Stimulated activated effector memory CD8-positive, alpha-beta T cell treated with anti-CD3 and anti-CD28 coated beads, Interleukin-12 subunit alpha, Interleukin-12 subunit beta, amount 100 ng/mL, for 72 hours (primary cell): ENCODE results near the gene BOK.
A peak's percentile ranks its signal among the peaks of the same experiment; 100 is the strongest.

ENCODE experiments used
- ATAC-seq: fragments of 150-1000 bp; cut with Tn5 transposase; 2 replicates; pipeline ENCODE4 v1.10.0; 2021
- DNase-seq, 2 donors: peaks; one replicate each; pipeline ENCODE4 v3.0.0; 2021 to 2022; ENCODE audit warnings: low spot score in 2 of 2
- H3K27ac Mint-ChIP-seq: one replicate; pipeline ENCODE4 v1.8.0; 2022; ENCODE audit warnings: mild to moderate bottlenecking, mixed read lengths
- H3K36me3 Mint-ChIP-seq: one replicate; pipeline ENCODE4 v1.8.0; 2022; ENCODE audit warnings: mild to moderate bottlenecking, mixed read lengths
- H3K4me1 Mint-ChIP-seq: one replicate; pipeline ENCODE4 v1.8.0; 2022; ENCODE audit warnings: mixed read lengths
- H3K4me3 Mint-ChIP-seq: one replicate; pipeline ENCODE4 v1.8.0; 2022; ENCODE audit warnings: mild to moderate bottlenecking, mixed read lengths
- H3K9me3 Mint-ChIP-seq: one replicate; pipeline ENCODE4 v1.8.0; 2022; ENCODE audit warnings: mixed read lengths

Gene BOK

DNA sequence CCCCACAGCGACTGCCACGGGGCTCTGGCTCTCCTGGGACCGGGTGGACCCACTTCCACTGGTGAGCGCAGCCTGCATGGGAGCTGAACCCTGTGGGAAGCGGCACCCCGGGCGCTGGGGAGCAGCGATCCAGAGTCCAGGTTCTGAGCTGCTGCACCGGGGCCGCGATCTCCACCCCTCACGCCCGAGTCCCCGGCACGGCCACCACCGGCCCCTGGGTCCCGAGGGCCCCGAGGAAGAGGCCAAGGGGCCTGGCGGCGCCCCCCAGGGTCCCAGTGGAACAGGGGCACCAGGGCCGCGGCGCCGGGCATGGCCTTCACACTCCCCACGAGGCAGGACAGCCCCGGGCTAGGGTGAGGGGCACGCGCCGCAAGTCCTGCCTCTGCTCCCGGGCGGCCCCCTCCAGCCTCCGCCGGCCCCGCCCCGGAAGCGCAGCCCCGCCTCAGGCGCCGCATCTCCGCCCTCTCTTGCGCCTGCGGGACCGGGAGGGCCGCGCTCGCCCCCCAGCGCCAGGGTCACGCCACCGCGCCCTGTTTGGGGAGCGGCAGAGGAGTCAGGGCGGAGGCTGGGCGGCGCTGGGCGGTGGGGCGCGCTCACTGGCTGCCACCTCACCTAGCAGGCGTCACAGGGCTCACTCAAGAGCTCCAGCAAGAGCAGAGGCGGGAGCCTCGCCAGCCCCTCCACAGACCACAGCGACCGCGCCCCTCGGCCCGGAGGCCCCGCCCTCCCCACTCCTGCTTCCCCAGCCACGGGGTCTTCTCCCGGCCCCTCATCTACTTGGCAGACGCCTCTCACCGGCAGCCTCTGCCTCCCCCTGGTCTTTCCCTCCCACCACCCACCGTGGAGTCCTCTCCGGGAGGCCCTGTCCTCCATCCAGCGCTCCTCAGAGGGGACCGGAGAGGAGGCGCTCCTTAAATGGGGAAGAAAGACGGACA is 51.6 kb downstream of the BOK start:
- ATAC-seq (peak; percentile 99), DNase-seq (peak; percentile 89 to 93)
- Mint-ChIP-seq H3K36me3 (peaks cover 27% of the 10 kb centered on the region), H3K4me3 (peak overlapping the region; percentile 65), H3K9me3 (no peaks in the 10 kb centered on the region), H3K4me1 (peaks cover 25% of the 10 kb centered on the region), H3K27ac (peak overlapping the region; percentile 93)

DNA sequence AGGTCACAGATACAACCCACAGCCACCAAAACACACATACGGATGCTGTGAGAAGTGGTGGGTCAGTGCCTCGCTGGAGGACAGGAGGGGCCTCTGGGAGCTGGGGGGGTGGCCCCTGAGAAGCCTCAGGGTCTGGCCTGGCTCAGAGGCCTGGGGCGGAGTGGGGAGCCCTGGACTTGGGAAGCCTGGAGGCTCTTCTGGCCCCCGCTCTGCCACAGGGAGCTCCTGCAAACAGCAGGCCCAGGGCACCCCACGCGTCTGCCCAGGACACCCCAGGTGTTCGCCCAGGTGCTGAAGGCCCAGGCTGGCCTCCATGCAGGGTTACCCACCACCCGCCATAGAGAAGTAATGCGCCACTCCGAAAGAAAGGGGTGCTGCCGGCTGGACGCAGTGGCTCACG is 52.5 kb downstream of the BOK start:
- H3K4me3 Mint-ChIP-seq: peak overlapping the region; percentile 65
- no peaks in the 10 kb centered on the region for H3K9me3 Mint-ChIP-seq
- H3K4me1 Mint-ChIP-seq: peaks cover 31% of the 10 kb centered on the region
- DNase-seq (no peak), ATAC-seq (no peak)
- H3K36me3 Mint-ChIP-seq: peaks cover 20% of the 10 kb centered on the region
- H3K27ac Mint-ChIP-seq: peak overlapping the region; percentile 93

DNA sequence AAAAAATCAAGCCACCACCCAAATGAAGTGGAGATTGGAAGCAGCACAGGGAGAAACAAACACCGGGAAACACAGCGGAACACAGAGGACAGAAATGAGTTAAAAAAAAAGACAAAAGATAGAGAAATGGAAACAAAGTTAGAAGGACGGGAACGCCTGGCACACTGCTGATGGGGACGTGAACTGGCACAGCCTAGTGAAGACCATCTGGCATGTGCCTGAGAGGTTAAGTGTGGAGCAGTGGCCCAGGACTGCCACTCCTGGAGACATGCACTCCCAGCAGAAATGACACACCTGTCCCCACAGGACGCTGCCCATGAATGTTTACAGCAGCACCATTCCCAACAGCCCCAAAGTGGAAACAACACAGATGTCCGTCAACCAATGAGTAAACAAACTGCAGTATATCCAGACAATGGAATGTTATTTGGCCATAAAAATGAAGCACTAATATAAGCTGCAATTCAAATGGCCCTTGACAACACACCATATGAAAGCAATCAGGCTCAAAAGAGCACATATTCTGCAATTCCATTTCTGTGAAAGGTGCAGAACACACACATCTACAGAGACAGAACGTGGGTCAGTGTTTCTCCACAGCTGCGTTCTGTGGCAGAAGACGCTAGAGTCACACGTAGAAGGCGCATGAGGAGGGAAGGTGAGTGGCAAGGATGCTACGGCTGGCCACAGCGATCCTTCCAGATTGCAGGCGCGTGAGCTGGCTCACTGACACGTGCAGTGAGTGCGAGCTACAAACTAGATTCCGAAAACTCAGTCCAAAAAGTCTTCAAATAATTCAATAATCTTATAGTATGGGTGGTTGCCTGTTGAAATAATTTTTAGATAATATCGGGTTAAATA is 53.8 kb downstream of the BOK start:
- Mint-ChIP-seq H3K36me3 (peaks cover 13% of the 10 kb centered on the region), H3K4me3 (no peak overlapping the region), H3K4me1 (peaks cover 38% of the 10 kb centered on the region), H3K9me3 (no peaks in the 10 kb centered on the region), H3K27ac (peak overlapping the region; percentile 1)
- ATAC-seq (no peak), DNase-seq (no peak)

DNA sequence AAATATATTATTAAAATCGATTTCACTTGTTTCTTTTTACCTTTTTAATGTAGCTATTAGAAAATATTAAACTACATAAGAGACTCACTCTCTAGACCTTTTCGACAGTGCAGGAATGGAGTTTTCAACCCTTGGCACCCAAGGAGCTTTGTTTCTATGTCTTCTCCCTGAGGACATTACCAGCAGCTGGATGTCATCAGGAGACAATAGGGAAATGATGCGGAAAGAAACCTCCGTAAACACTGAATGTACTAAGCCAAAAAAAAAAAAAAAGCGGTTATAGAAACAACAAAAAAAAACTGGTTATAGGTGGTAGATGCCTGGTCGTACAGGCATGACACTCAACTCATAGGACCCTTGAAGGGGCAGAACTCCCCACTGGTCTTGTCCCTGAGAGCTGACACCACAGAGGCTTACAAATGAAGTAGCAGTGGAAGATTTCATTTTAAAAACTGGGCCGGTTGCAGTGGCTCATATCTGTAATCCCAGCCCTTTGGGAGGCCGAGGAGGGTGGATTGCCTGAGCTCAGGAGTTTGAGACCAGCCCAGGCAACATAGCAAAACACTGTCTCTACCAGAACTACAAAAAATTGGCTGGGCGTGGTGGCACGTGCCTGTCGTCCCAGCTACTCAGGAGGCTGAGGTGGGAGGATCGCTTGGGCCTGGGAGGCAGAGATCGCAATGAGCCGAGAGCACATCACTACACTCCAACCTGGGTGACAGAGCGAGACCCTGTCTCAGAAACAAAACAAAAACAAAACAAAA is 54.7 kb downstream of the BOK start:
- H3K36me3 Mint-ChIP-seq: peaks cover 22% of the 10 kb centered on the region
- H3K4me1 Mint-ChIP-seq: peaks cover 46% of the 10 kb centered on the region
- no peak overlapping the region for H3K4me3 Mint-ChIP-seq
- DNase-seq: no peak
- ATAC-seq: no peak
- no peaks in the 10 kb centered on the region for H3K9me3 Mint-ChIP-seq
- H3K27ac Mint-ChIP-seq: no peak overlapping the region

DNA sequence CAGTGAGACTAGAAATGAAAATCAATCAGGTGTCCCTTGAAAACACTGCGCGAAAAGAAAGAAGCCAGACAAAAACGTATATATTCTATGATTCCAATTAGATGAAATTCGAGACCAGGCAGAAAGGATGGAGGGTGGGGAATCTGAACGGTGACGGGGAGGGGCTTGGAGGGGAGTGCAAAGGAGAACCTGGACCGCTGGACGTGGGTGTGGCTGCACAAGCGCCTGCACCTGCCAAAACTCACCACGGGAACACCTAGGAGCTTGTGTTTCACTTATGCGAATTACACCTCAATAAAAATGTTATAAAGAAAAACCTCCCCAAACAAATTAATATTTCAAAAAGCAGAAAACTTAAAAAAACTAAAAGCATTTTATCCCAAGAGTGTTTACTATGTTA is 56.5 kb downstream of the BOK start:
- H3K36me3 Mint-ChIP-seq: peaks cover 24% of the 10 kb centered on the region
- peaks cover 47% of the 10 kb centered on the region for H3K4me1 Mint-ChIP-seq
- no peaks in the 10 kb centered on the region for H3K9me3 Mint-ChIP-seq
- no peak overlapping the region for H3K4me3 Mint-ChIP-seq
- DNase-seq (no peak), ATAC-seq (no peak)
- peak overlapping the region; percentile 34 for H3K27ac Mint-ChIP-seq

DNA sequence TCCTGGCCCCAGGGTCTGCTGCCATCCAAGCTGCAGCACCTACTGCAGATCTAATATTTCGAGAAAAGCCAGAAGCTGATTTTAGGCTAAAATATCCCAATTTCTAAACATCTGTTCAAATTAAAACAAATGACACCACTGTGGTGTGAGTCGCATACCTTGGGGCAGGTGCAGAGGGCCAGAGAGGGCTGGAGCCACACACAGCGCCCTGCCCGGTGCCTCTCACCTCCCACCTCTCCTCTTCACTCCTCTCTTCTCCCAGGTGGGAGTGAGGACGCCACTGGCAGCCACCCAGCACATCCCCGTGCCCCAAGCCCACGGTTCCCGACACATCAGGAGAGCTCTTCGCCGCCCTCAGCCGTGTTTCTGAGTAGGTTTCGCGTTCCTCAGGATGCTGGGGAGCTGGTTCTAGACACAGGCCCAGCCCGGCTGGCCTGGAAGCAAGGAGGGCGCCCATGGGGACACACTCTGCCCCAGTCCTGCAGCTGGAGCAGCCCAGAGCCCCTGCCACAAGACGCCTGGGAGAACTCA is 57.0 kb downstream of the BOK start:
- no peak for ATAC-seq
- peaks cover 27% of the 10 kb centered on the region for H3K36me3 Mint-ChIP-seq
- H3K9me3 Mint-ChIP-seq: peaks cover under 1% of the 10 kb centered on the region
- no peak for DNase-seq
- H3K4me3 Mint-ChIP-seq: peak overlapping the region; percentile 46
- peak overlapping the region; percentile 79 for H3K27ac Mint-ChIP-seq
- peaks cover 45% of the 10 kb centered on the region for H3K4me1 Mint-ChIP-seq

GRCh38 chr2:241616168-241617125 is 57.9 kb downstream of the BOK start:
- peak overlapping the region; percentile 81 for H3K27ac Mint-ChIP-seq
- peak overlapping the region; percentile 72 for H3K4me3 Mint-ChIP-seq
- ATAC-seq (no peak), DNase-seq (no peak)
- peaks cover 3% of the 10 kb centered on the region for H3K9me3 Mint-ChIP-seq
- H3K4me1 Mint-ChIP-seq: peaks cover 51% of the 10 kb centered on the region
- H3K36me3 Mint-ChIP-seq: peaks cover 36% of the 10 kb centered on the region

GRCh38 chr2:241617431-241618154 is 59.0 kb downstream of the BOK start:
- DNase-seq: no peak
- H3K4me1 Mint-ChIP-seq: peaks cover 48% of the 10 kb centered on the region

DNA sequence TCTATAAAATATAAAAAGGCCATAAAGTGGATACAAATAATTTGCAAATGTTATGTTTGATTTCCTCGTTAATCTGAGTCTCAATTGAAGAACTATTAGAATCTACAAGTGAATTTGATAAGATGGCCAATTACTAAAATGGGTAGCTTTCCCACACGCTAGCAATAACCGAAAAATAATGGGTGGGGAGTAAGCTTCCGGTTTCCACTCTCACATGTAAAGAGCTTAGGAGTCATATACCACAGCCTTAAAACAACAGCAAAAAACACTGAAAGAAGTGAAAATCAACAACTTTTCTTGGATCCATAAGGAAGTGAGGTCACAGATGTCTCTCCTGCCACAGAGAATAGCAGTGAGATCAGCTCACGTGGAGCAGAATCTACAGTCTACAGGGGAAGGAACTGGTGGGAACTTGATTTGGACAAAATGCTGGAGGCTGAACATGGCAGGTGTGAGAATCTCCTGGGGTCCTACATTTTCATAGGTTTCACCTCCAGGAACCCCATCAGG is 59.8 kb downstream of the BOK start:
- Mint-ChIP-seq H3K4me1 (peaks cover 48% of the 10 kb centered on the region), H3K27ac (peak overlapping the region; percentile 81), H3K36me3 (peaks cover 44% of the 10 kb centered on the region), H3K9me3 (peaks cover 3% of the 10 kb centered on the region), H3K4me3 (peak overlapping the region; percentile 72)
- DNase-seq (no peak), ATAC-seq (no peak)

More at GRCh38 chr2:241617431-241618154, 59.0 kb downstream of the BOK start:
- Mint-ChIP-seq H3K9me3 (peaks cover 3% of the 10 kb centered on the region), H3K27ac (peak overlapping the region; percentile 81), H3K4me3 (peak overlapping the region; percentile 72), H3K36me3 (peaks cover 46% of the 10 kb centered on the region)
- no peak for ATAC-seq

GRCh38 chr2:241618829-241619228 is 60.3 kb downstream of the BOK start:
- no peak for ATAC-seq
- H3K9me3 Mint-ChIP-seq: peaks cover 3% of the 10 kb centered on the region
- peaks cover 43% of the 10 kb centered on the region for H3K36me3 Mint-ChIP-seq
- H3K27ac Mint-ChIP-seq: peak overlapping the region; percentile 81
- peaks cover 48% of the 10 kb centered on the region for H3K4me1 Mint-ChIP-seq
- no peak for DNase-seq
- peak overlapping the region; percentile 72 for H3K4me3 Mint-ChIP-seq

DNA sequence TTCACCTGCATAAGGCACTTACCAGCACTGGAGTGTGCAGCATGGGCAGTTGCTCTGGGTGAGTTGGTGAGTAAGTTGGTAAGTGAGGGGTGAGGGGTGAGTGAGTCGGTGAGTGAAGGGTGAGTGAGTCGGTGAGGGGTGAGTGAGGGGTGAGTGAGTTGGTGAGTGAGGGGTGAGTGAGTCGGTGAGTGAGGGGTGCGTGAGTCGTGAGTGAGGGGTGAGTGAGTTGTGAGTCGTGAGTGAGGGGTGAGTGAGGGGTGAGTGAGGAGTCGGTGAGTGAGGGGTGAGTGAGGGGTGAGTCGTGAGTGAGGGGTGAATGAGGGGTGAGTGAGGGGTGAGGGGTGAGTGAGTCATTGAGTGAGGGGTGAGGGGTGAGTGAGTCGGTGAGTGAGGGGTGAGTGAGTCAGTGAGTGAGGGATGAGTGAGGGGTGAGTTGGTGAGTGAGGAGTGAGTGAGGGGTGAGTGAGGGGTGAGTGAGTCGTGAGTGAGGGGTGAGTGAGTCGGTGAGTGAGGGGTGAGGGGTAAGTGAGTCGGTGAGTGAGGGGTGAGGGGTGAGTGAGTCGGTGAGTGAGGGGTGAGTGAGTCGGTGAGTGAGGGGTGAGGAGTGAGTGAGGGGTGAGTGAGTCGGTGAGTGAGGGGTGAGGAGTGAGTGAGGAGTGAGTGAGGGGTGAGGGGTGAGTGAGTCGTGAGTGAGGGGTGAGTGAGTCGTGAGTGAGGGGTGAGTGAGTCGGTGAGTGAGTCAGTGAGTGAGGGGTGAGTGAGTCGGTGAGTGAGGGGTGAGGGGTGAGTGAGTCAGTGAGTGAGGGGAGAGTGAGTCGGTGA is 61.3 kb downstream of the BOK start:
- DNase-seq (no peak), ATAC-seq (peak; percentile 63)
- Mint-ChIP-seq H3K27ac (peak overlapping the region; percentile 85), H3K4me1 (peaks cover 48% of the 10 kb centered on the region), H3K4me3 (no peak overlapping the region), H3K36me3 (peaks cover 40% of the 10 kb centered on the region), H3K9me3 (peaks cover 3% of the 10 kb centered on the region)

GRCh38 chr2:241620419-241620769 is 61.8 kb downstream of the BOK start:
- peak; percentile 96 for ATAC-seq
- H3K36me3 Mint-ChIP-seq: peaks cover 40% of the 10 kb centered on the region
- peak; percentile 15 to 77 for DNase-seq
- H3K4me1 Mint-ChIP-seq: peaks cover 48% of the 10 kb centered on the region
- peak overlapping the region; percentile 85 for H3K27ac Mint-ChIP-seq
- no peak overlapping the region for H3K4me3 Mint-ChIP-seq
- H3K9me3 Mint-ChIP-seq: peaks cover 3% of the 10 kb centered on the region
